Medulla oblongata (tissue), 1 donor: ENCODE data around the gene SLC22A31.
"Not testable (repeated sequence)": the region's sequence is repeated elsewhere in the genome, so short reads cannot be mapped to it uniquely, and the experiment has no call there.

Experiments
- DNase-seq: peaks from one replicate; pipeline ENCODE4 v3.0.0-alpha.2; 2015; ENCODE audit errors: extremely low spot score

Gene SLC22A31

DNA sequence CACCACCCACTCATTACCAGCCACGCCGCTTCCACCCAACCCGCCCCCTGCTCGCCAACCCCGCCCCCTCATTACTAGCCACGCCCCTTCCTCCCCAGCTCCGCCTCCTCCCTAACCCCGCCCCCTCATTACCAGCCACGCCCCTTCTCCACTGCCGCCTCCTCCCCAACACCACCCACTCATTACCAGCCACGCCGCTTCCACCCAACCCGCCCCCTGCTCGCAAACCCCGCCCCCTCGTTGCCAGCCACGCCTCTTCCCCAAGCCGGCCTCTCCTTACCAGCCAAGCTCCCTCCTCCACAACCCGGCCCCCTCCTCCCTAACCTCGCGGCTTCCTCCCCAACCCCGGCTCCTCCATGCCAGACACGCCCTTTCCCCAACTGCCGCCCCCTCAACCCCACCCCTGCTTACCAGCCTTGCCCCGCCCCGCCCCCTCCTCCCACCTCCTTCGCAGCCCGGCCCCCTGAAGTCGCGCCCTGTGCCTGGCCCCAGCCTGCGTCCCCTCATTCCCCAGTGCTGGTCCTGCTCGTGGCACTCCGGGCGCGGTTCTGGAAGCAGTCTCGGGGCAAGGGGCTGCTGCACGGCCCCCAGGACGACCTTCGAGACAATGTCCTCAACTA, 7.3 kb downstream of the SLC22A31 start:
- DNase-seq = no peak

DNA sequence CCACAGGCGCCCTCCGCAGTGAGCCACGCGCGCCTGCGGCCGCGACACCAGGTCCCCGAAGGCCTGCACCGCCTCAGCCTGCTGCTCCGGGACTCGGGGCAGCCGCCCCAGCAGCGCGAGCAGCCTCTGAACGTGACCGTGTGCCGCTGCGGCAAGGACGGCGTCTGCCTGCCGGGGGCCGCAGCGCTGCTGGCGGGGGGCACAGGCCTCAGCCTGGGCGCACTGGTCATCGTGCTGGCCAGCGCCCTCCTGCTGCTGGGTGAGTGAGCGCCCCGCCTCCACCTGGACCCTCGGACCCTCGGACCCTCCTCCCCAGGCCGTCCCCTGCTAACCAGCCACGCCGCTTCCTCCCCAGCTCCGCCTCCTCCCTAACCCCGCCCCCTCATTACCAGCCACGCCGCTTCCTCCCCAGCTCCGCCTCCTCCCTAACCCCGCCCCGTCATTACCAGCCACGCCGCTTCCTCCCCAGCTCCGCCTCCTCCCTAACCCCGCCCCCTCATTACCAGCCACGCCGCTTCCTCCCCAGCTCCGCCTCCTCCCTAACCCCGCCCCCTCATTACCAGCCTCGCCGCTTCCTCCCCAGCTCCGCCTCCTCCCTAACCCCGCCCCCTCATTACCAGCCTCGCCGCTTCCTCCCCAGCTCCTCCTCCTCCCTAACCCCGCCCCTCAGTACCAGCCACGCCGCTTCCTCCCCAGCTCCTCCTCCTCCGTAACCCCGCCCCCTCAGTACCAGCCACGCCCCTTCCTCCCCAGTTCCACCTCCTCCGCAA, 8.0 kb downstream of the SLC22A31 start:
- peak; percentile 18 for DNase-seq

- DNase-seq = no peak
Observed at GRCh38 chr16:89191901-89192185, 8.5 kb downstream of the SLC22A31 start.

DNA sequence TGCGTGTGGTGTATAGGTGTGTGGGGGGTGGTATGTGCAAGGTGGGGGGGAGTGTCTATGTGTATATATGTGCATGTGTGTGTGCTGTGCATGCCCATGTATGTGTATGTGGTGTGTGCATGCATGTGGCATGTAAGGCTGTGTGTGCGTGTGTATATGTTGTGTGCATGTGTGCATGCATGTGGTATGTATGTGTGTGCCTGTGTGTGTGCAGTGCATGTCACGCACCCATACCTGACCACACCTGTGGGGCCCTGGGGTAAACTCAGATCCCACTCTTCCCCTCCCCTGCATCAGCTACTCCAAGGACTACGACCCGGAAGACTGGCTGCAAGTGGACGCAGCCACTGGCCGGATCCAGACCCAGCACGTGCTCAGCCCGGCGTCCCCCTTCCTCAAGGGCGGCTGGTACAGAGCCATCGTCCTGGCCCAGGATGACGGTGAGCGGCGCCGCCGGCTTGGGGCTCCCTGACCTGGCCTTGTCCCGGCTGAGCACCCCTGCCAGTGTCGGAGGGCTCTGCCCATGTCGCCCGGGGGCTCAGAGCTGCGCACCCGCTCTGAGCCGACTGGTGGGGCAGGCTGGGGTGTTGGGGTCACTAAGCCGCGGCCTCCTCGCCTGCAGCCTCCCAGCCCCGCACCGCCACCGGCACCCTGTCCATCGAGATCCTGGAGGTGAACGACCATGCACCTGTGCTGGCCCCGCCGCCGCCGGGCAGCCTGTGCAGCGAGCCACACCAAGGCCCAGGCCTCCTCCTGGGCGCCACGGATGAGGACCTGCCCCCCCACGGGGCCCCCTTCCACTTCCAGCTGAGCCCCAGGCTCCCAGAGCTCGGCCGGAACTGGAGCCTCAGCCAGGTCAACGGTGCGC, 9.1 kb downstream of the SLC22A31 start:
- DNase-seq = no peak

- no peak for DNase-seq
Observed at GRCh38 chr16:89190150-89190958, 10.0 kb downstream of the SLC22A31 start.

- no peak for DNase-seq
Observed at GRCh38 chr16:89189358-89190025, 10.8 kb downstream of the SLC22A31 start.

DNA sequence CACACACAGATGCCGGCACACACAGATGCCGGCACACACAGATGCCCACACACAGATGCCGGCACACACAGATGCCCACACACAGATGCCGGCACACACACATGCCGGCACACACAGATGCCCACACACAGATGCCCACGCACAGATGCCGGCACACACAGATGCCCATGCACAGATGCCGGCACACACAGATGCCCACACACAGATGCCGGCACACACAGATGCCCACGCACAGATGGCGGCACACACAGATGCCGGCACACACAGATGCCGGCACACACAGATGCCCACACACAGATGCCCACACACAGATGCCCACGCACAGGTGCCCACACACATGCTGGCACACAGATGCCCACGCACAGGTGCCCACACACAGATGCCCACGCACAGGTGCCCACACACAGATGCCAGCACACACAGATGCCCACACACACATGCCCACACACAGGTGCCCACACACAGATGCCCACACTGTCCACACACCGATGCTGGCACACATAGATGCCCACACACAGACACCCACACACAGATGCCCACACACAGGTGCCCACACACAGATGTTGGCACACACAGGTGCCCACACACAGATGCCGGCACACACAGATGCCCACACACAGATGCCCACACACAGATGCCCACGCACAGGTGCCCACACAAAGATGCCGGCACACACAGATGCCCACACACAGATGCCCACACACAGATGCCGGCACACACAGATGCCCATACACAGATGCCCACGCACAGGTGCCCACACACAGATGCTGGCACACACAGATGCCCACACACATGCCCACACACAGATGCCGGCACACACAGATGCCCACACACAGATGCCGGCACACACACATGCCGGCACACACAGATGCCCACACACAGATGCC, 11.6 kb downstream of the SLC22A31 start:
- not testable (repeated sequence) for DNase-seq

DNA sequence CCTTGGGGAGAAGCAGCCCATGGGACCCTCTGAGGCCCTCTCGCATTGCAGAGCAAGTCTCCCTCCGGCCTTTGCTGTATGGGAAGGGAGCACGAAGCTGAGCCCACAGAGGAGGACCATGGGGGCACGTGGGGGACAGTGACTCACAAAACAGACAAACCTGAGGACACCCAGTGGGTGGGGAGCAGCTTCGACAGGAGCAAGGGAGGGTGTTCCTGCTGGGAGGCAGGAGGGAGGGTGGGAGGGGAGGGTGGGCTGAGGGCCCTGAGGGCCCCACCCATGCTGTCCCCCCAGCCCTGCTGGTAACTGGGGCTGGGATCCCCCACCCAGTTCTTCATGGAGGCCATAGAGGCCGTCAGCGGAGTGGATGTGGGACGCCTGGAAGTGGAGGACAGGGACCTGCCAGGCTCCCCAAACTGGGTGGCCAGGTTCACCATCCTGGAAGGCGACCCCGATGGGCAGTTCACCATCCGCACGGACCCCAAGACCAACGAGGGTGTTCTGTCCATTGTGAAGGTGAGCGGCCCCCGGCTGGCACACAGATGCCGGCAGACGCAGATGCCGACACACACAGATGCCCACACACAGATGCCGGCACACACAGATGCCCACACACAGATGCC, 12.5 kb downstream of the SLC22A31 start:
- DNase-seq = no peak

DNA sequence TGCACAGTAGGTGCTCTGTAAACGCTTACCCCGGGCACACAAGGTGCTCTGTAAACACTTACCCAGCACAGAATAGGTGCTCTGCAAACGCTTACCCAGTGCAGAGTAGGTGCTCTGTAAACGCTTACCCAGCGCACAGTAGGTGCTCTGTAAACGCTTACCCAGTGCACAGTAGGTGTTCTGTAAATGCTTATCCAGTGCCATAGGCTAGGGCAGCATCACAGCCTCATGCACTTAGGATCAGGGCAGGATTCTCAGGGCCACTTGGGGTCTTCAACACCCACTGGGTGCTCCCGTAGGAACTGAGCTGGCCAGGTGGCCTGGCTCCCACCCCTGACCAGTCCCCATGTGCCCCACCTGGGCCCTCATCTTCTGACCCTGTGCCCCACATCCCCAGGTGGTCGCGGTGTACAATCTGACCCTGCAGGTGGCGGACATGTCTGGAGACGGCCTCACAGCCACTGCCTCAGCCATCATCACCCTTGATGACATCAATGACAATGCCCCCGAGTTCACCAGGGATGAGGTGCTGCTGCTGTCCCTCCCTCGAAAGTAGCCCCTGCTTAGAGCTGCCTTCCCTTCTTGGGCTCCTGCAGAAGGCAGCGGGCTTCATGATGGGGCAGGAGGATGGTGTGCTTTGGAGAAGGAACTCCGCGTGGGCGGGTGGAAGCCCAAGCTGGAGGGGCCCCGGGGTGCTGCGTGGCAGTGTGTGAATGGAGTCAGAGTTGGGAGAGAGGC, 13.1 kb downstream of the SLC22A31 start:
- DNase-seq = no peak

- DNase-seq = not testable (repeated sequence)
Observed at GRCh38 chr16:89186593-89187031, 13.7 kb downstream of the SLC22A31 start.

DNA sequence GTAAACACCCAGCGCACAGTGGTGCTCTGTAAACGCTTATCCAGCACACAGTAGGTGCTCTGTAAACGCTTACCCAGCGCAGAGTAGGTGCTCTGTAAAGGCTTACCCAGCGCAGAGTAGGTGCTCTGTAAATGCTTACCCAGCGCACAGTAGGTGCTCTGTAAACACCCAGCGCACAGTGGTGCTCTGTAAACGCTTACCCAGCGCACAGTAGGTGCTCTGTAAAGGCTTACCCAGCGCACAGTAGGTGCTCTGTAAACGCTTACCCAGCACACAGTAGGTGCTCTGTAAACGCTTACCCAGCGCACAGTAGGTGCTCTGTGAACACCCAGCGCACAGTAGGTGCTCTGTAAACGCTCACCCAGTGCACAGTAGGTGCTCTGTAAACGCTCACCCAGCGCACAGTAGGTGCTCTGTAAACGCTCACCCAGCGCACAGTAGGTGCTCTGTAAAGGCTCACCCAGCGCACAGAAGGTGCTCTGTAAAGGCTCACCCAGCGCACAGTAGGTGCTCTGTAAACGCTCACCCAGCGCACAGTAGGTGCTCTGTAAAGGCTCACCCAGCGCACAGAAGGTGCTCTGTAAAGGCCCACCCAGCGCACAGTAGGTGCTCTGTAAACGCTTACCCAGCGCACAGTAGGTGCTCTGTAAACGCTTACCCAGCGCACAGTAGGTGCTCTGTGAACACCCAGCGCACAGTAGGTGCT, 14.3 kb downstream of the SLC22A31 start:
- DNase-seq = not testable (repeated sequence)

DNA sequence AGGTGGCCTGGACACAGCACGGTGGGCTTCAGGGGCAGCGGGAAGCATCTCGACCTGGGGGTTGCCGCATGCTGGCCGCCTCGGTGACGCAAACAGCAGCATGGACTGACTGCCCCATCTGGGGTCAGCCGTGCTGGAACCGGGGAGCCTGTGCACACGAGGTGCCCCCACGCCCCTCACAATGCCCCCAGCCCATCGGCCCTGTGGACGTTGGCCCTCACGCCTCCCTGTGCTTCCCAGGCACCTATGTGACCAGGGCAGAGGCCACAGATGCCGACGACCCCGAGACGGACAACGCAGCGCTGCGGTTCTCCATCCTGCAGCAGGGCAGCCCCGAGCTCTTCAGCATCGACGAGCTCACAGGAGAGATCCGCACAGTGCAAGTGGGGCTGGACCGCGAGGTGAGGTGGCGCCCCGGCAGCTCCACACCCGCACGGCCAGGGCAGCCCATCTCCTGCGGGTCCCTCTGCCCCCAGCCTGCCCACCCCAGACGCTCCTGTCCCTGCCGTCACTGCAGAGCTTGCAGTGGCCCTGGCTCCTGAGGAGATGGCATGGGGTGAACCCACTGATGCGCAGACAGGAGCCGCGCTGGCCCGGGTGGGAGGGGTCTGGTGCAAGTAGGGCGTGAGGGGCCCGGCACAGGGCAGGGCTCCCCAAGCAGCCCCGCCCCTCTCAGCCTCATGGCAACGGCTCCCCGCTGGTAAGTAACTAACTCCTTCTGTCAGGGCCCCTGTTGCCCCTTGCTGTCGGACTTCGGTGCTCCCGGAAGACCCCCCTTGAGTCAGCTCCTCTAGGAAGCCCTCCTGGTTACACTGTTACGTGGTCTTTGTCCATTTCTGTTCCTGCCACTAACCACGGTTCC, 15.2 kb downstream of the SLC22A31 start:
- no peak for DNase-seq

GRCh38 chr16:89184677-89184932, 15.7 kb downstream of the SLC22A31 start:
- DNase-seq = no peak

DNA sequence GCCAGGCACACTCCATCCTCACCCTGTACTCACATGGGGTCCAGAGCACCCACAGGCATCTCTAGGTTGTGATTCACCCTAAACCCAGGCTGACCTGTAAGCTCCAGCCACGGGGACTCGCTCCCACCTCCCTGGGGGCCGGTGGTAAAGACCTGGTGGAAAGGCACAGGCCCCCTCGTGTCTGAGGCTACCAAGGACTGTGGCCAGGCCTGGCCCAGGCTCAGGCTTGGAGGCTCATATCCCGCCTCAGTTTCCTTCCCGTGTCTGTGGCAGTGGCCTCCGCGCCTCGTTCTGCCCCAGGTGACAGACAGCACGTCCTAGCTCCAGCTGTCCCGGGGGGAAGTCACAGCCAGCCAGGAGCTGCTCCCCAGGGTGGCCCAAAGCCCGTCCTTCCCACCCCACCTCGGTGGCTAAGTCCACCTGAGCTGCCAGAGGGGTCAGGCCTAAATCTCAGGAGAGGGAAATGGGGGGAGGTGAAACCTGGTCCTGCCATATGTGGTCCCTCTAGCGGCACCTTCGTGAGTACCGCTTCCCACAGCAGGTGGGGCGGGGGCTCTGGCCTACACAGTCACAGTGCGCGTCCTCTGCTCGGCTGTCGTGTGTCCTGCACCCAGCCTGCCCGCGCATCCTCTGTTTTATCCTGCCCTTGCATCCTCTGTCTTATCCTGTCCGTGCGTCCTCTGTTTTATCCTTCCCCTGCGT, 16.2 kb downstream of the SLC22A31 start:
- no peak for DNase-seq

DNA sequence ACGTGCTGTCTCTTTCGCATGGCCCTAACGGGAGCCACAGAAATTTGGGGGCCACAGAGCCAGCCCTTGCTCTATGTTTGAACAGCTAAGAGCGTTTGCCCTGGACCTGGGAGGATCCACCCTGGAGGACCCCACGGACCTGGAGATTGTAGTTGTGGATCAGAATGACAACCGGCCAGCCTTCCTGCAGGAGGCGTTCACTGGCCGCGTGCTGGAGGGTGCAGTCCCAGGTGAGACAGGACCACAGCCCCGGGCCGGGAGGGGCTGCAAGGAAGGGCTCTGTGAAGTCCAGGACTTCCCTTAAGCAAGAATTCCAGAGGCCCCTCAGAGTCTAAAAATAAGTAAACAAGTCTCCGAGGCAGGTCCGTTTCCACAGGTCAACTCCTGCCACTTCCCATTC, 16.9 kb downstream of the SLC22A31 start:
- no peak for DNase-seq

- no peak for DNase-seq
Observed at GRCh38 chr16:89179656-89180315, 20.6 kb downstream of the SLC22A31 start.

GRCh38 chr16:89179148-89179484, 21.2 kb downstream of the SLC22A31 start:
- DNase-seq = no peak
